HepG2 (cell line): ENCODE data around the gene NPW. TPM values are rescaled to one million over a fixed set of nuclear protein-coding genes. Genes with fewer than 3 reads are reported as not detected.

ENCODE experiments used
- ATAC-seq: fragments of 200-7000 bp; cut with Tn5 transposase; 3 replicates; pipeline ENCODE4 v1.9.1; 2020; ENCODE audit warnings: mild to moderate bottlenecking, moderate library complexity
- BruUV-seq: library from RNA; stranded (reverse); fragments of 400-500 nt; replicated peaks from 2 replicates; lab custom pipeline; 2021; lab: Mats Ljungman, UMichigan
- CTCF ChIA-PET: fragments of 300-600 bp; formaldehyde crosslinking; extraction: SDS; loops from one replicate; lab custom pipeline; 2021; ENCODE audit warnings: low total read pairs, inconsistent platforms, low intra/inter-chr PET ratio; lab: Yijun Ruan, JAX
- POLR2A ChIA-PET: fragments of 350-600 bp; sonication (Branson Sonifier 250); formaldehyde crosslinking; loops from one replicate; lab custom pipeline; 2020; ENCODE audit warnings: antibody characterized with exemption, inconsistent platforms; lab: Yijun Ruan, JAX
- DNase-seq: peaks from one replicate; pipeline ENCODE4 v3.0.0-alpha.2; 2015; ENCODE audit warnings: low spot score
- FAIRE-seq: peaks from 3 replicates; lab custom pipeline; 2011; peaks lifted over from hg19 to GRCh38; lab: Jason Lieb, UNC
- H2AFZ ChIP-seq: one replicate; pipeline ENCODE4 v1.6.1; 2011; ENCODE audit warnings: low read length, inconsistent platforms
- H3K27ac ChIP-seq: fragments of 300-600 bp; 3 replicates; pipeline ENCODE4 v1.8.0; 2011; ENCODE audit warnings: mixed run types, mild to moderate bottlenecking, mixed read lengths, low read length, inconsistent platforms; ENCODE audit not compliant: insufficient read depth; ENCODE audit errors: extremely low read length
- H3K27me3 ChIP-seq, 2 experiments: fragments of 200-600 bp in 1 of 2; 2 replicates in 1 of 2; 3 replicates in 1 of 2; pipeline versions ENCODE4 v1.6.0 to v1.8.0; 2011; ENCODE audit warnings: low read length in 2 of 2, mild to moderate bottlenecking in 2 of 2, moderate library complexity in 2 of 2, inconsistent platforms in 1 of 2; ENCODE audit not compliant: insufficient read depth in 2 of 2, control insufficient read depth in 1 of 2
- H3K36me3 ChIP-seq, 2 experiments: fragments of 200-600 bp in 1 of 2; replicated peaks in 1 of 2; 2 replicates in 1 of 2; 3 replicates in 1 of 2; pipeline versions ENCODE4 v1.5.1 to v1.8.0; 2011; ENCODE audit warnings: low read length in 2 of 2, inconsistent platforms in 1 of 2; ENCODE audit not compliant: insufficient read depth in 2 of 2, control insufficient read depth in 1 of 2
- H3K4me1 ChIP-seq: 2 replicates; pipeline ENCODE4 v1.5.1; 2012; ENCODE audit warnings: low read length, inconsistent platforms; ENCODE audit not compliant: insufficient read depth
- H3K4me2 ChIP-seq: 2 replicates; pipeline ENCODE4 v1.6.0; 2011; ENCODE audit warnings: low read depth, low read length, inconsistent platforms
- H3K4me3 ChIP-seq, 3 experiments: fragments of 200-600 bp in 1 of 3; sonication (generic), shearing (Covaris generic) in 1 of 3; replicated peaks in 1 of 3; 2 replicates each; pipeline ENCODE4 v1.5.1; 2011 to 2016; ENCODE audit warnings: low read length in 3 of 3, inconsistent platforms in 2 of 3, low read depth in 2 of 3, mild to moderate bottlenecking in 2 of 3, control low read depth in 1 of 3, mixed read lengths in 1 of 3; ENCODE audit not compliant: insufficient read depth in 1 of 3
- H3K79me2 ChIP-seq: one replicate; pipeline ENCODE4 v1.6.1; 2011; ENCODE audit warnings: low read length, inconsistent platforms; ENCODE audit not compliant: insufficient read depth
- H3K9ac ChIP-seq: 2 replicates; pipeline ENCODE4 v1.6.0; 2011; ENCODE audit warnings: mild to moderate bottlenecking, low read depth, low read length, inconsistent platforms; ENCODE audit not compliant: insufficient read depth
- H3K9me3 ChIP-seq: 2 replicates; pipeline ENCODE4 v1.5.1; 2012; ENCODE audit warnings: mild to moderate bottlenecking, low read length
- H4K20me1 ChIP-seq: 2 replicates; pipeline ENCODE4 v1.6.0; 2011; ENCODE audit warnings: inconsistent platforms, mild to moderate bottlenecking, low read length, moderate library complexity; ENCODE audit not compliant: insufficient read depth
- HDAC2 ChIP-seq: sonication (generic); formaldehyde crosslinking; IDR thresholded peaks from 2 replicates; pipeline ENCODE4 v1.4.0; 2020; ENCODE audit warnings: missing genetic modification reagents
- HNRNPK ChIP-seq: fragments of 200-400 bp; formaldehyde crosslinking; IDR thresholded peaks from 2 replicates; pipeline ENCODE4 v1.6.1; 2018; ENCODE audit warnings: low read length, low read depth, moderate library complexity, mild to moderate bottlenecking; ENCODE audit not compliant: poor library complexity, severe bottlenecking
- NR2F6 ChIP-seq, 2 experiments: IDR thresholded peaks; 2 replicates each; pipeline ENCODE4 v1.6.1; 2016; ENCODE audit warnings: antibody characterized with exemption in 1 of 2, mild to moderate bottlenecking in 1 of 2
- RBM39 ChIP-seq: fragments of 200-400 bp; formaldehyde crosslinking; IDR thresholded peaks from one replicate; pipeline ENCODE4 v1.6.1; 2018; ENCODE audit warnings: antibody characterized with exemption, mild to moderate bottlenecking, low read depth, low read length; ENCODE audit not compliant: poor library complexity, severe bottlenecking
- SCMH1 ChIP-seq: sonication (generic); formaldehyde crosslinking; IDR thresholded peaks from 2 replicates; pipeline ENCODE4 v1.9.0; 2021; ENCODE audit warnings: missing genetic modification reagents, mild to moderate bottlenecking, borderline replicate concordance
- SMC3 ChIP-seq: IDR thresholded peaks from 2 replicates; pipeline ENCODE4 v1.6.1; 2011; ENCODE audit warnings: low read length, improper control_type of control experiment
- SSRP1 ChIP-seq: IDR thresholded peaks from 2 replicates; pipeline ENCODE4 v1.6.1; 2016; ENCODE audit warnings: control low read depth
- XRCC5 ChIP-seq: fragments of 200-400 bp; formaldehyde crosslinking; optimal IDR thresholded peaks from 2 replicates; pipeline ENCODE3; 2017; ENCODE audit warnings: mild to moderate bottlenecking, low read length
- ZNF766 ChIP-seq: sonication (generic); formaldehyde crosslinking; IDR thresholded peaks from 2 replicates; pipeline ENCODE4 v1.5.0; 2020; ENCODE audit warnings: missing genetic modification reagents, borderline replicate concordance
- ZNF879 ChIP-seq: sonication (generic); formaldehyde crosslinking; IDR thresholded peaks from 2 replicates; pipeline ENCODE4 v1.8.1; 2023; ENCODE audit warnings: missing genetic modification reagents
- WGBS: methylation state at CpG from one replicate; pipeline ENCODE4 v1.1.6; 2017; ENCODE audit warnings: low lambda C conversion rate; 5-methylcytosine and 5-hydroxymethylcytosine counted together
- in situ Hi-C: cut with HindIII; loops from 2 replicates; pipeline ENCODE4 v1.10.0; 2017; ENCODE audit warnings: low pct_unique_long_range_greater_than_20kb; ENCODE audit not compliant: extremely low pct_ligation_motif_present
- intact Hi-C: fragments of 100-400 bp; cut with micrococcal nuclease; formaldehyde crosslinking; loops from one replicate; pipeline ENCODE4 v1.10.0; 2022; ENCODE audit not compliant: unreplicated experiment
- polyA plus RNA-seq, 8 experiments: library from polyadenylated mRNA; depleted of rRNA in 3 of 8; stranded (reverse) in 7 of 8; unstranded in 1 of 8; fragments of >200 nt; fragmentation: Illumina TruSeq in 4 of 8; extraction: Trizol in 4 of 8; gene quantifications; 2 replicates each; pipeline versions ENCODE4 v1.2.1 to v1.2.3, GENCODE V29; 2011 to 2016; ENCODE audit warnings: low read depth in 4 of 8, missing spikeins in 1 of 8, mixed read lengths in 1 of 8; ENCODE audit not compliant: insufficient read depth in 1 of 8
- total RNA-seq, 5 experiments: library from RNA; depleted of rRNA; stranded (reverse); fragments of >200 nt; fragmentation: Illumina TruSeq; extraction: Trizol; gene quantifications; 2 replicates each; pipeline ENCODE4 v1.2.3, GENCODE V29; 2016; ENCODE audit warnings: low read depth in 1 of 5
- TF ChIP-seq, protein P1 (sequence below): sonication (generic); formaldehyde crosslinking; IDR thresholded peaks from 2 replicates; pipeline ENCODE4 v1.4.0; 2020; ENCODE audit warnings: missing genetic modification reagents
- TF ChIP-seq, protein P2 (sequence below): sonication (generic); formaldehyde crosslinking; IDR thresholded peaks from 2 replicates; pipeline ENCODE4 v1.9.0; 2022; ENCODE audit warnings: low read depth, missing genetic modification reagents
- TF ChIP-seq, protein P3 (sequence below): sonication (generic); formaldehyde crosslinking; IDR thresholded peaks from 2 replicates; pipeline ENCODE4 v1.8.0; 2022; ENCODE audit warnings: missing genetic modification reagents, mild to moderate bottlenecking, borderline replicate concordance
- TF ChIP-seq, protein P4 (sequence below): conservative IDR thresholded peaks from 2 replicates; pipeline ENCODE4 v1.6.1; 2018; ENCODE audit warnings: missing genetic modification reagents

Gene NPW
- total and polyA plus RNA-seq, 2 of the 13 experiments (the other 11 are each of a cell fraction or from before 2014, with no cell fraction given): 0.24 to 0.97 TPM

DNA sequence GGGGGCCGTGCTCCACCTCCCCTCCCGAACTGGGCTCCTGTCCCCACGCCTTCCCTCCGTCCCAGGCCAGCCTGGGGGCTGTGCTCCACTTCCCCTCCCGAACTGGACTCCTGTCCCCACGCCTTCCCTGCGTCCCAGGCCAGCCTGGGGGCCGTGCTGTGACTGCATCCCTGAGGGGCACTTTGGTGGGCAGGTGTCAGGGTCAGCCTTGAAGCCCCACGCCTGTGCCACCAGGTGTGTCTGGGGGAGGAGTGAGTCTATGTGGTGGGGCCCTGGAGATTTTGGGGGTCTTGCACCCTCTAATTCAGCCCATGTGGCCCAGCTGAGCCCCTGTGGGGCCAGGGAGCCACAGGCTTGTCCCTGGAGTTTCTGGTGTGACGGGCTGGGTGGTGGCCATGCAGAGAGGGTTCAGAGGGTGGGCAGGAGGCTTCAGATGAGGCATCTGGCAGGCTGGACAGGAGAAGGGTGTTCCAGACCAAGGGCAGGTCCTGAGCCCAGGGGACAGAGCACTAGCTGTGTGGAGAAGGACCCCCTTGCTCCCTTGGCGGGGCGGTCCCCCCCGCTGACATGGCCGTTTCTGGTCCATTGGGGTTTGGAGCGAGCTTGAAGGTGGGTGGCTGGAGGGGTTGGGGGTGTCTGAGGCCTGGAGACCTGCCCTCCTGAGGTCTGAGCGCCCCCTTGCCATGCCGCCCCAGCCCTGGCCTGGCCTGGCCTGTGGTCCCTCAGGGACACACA lies 15.3 kb downstream of the NPW start:
- BruUV-seq: TSS peak; percentile 84
- ATAC-seq (peak; percentile 8), FAIRE-seq (peak; percentile 42), DNase-seq (no peak)
- Histone ChIP-seq H3K4me1 (peaks cover 92% of the 10 kb centered on the region), H3K27ac (peak overlapping the region; percentile 90), H2AFZ (no peak overlapping the region), H3K9ac (peak overlapping the region; percentile 75), H3K4me3 (peak overlapping the region; percentile 36 to 70 (median 46); a peak in 5 of 6 replicates), H3K36me3 (peaks cover 3 to 6% of the 10 kb centered on the region in 2 experiments; a peak in 4 of 5 replicates), H3K4me2 (peak overlapping the region; percentile 87), H3K27me3 (no peaks in the 10 kb centered on the region), H3K9me3 (no peaks in the 10 kb centered on the region), H4K20me1 (no peaks in the 10 kb centered on the region), H3K79me2 (no peaks in the 10 kb centered on the region)
- WGBS: 5% methylated on average over 8 of the region's 17 CpGs
- intact Hi-C loops (no loop called here), in situ Hi-C loops (no loop called here)
- ChIA-PET CTCF (no interaction called here), POLR2A (interaction anchor here (0.7 to 4.6 kb wide), 20 partner anchors 7 to 228 kb away, joined by 3 to 67 read pairs (median 5); partner anchors contain the start of genes ECI1, NHERF2, NTHL1 and PKD1)
- TF ChIP-seq NR2F6 (IDR thresholded peaks at IDR 0.05) (no peak), NR2F6 (CRISPR knock-in tag; IDR thresholded peaks at IDR 0.05) (0 out of 2 replicates have a peak, but pooled peaks have one; percentile 8), ZNF766 (CRISPR knock-in tag) (0 out of 2 replicates have a peak, but pooled peaks have one; percentile 32), HDAC2 (CRISPR knock-in tag) (no peak), ZNF879 (CRISPR knock-in tag) (no peak), HNRNPK (peak; percentile 14), SSRP1 (CRISPR knock-in tag) (peak; percentile 44; the same call in 1 of the 2 replicates), XRCC5 (peak; percentile 27), SMC3 (no peak), SCMH1 (CRISPR knock-in tag) (no peak), RBM39 (peak; percentile 25)
- TF ChIP-seq, protein P1, sequence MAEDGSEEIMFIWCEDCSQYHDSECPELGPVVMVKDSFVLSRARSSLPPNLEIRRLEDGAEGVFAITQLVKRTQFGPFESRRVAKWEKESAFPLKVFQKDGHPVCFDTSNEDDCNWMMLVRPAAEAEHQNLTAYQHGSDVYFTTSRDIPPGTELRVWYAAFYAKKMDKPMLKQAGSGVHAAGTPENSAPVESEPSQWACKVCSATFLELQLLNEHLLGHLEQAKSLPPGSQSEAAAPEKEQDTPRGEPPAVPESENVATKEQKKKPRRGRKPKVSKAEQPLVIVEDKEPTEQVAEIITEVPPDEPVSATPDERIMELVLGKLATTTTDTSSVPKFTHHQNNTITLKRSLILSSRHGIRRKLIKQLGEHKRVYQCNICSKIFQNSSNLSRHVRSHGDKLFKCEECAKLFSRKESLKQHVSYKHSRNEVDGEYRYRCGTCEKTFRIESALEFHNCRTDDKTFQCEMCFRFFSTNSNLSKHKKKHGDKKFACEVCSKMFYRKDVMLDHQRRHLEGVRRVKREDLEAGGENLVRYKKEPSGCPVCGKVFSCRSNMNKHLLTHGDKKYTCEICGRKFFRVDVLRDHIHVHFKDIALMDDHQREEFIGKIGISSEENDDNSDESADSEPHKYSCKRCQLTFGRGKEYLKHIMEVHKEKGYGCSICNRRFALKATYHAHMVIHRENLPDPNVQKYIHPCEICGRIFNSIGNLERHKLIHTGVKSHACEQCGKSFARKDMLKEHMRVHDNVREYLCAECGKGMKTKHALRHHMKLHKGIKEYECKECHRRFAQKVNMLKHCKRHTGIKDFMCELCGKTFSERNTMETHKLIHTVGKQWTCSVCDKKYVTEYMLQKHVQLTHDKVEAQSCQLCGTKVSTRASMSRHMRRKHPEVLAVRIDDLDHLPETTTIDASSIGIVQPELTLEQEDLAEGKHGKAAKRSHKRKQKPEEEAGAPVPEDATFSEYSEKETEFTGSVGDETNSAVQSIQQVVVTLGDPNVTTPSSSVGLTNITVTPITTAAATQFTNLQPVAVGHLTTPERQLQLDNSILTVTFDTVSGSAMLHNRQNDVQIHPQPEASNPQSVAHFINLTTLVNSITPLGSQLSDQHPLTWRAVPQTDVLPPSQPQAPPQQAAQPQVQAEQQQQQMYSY (CRISPR knock-in tag): peak; percentile 95
- TF ChIP-seq, protein P2, sequence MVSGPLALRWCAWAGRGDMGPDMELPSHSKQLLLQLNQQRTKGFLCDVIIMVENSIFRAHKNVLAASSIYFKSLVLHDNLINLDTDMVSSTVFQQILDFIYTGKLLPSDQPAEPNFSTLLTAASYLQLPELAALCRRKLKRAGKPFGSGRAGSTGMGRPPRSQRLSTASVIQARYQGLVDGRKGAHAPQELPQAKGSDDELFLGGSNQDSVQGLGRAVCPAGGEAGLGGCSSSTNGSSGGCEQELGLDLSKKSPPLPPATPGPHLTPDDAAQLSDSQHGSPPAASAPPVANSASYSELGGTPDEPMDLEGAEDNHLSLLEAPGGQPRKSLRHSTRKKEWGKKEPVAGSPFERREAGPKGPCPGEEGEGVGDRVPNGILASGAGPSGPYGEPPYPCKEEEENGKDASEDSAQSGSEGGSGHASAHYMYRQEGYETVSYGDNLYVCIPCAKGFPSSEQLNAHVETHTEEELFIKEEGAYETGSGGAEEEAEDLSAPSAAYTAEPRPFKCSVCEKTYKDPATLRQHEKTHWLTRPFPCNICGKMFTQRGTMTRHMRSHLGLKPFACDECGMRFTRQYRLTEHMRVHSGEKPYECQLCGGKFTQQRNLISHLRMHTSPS (CRISPR knock-in tag): no peak; the same call in 1 of the 2 replicates
- TF ChIP-seq, protein P3, sequence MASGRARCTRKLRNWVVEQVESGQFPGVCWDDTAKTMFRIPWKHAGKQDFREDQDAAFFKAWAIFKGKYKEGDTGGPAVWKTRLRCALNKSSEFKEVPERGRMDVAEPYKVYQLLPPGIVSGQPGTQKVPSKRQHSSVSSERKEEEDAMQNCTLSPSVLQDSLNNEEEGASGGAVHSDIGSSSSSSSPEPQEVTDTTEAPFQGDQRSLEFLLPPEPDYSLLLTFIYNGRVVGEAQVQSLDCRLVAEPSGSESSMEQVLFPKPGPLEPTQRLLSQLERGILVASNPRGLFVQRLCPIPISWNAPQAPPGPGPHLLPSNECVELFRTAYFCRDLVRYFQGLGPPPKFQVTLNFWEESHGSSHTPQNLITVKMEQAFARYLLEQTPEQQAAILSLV (CRISPR knock-in tag): 0 out of 2 replicates have a peak, but pooled peaks have one; percentile 20
- TF ChIP-seq, protein P4, sequence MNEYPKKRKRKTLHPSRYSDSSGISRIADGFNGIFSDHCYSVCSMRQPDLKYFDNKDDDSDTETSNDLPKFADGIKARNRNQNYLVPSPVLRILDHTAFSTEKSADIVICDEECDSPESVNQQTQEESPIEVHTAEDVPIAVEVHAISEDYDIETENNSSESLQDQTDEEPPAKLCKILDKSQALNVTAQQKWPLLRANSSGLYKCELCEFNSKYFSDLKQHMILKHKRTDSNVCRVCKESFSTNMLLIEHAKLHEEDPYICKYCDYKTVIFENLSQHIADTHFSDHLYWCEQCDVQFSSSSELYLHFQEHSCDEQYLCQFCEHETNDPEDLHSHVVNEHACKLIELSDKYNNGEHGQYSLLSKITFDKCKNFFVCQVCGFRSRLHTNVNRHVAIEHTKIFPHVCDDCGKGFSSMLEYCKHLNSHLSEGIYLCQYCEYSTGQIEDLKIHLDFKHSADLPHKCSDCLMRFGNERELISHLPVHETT: no peak
